Activated CD4-positive, alpha-beta T cell treated with anti-CD3 and anti-CD28 coated beads for 4 hours (primary cell): ENCODE data around the gene CCNT2.
"Not testable (repeated sequence)": the region's sequence is repeated elsewhere in the genome, so short reads cannot be mapped to it uniquely, and the experiment has no call there.

Experiments used
- DNase-seq, 2 donors: peaks; one replicate each; pipeline ENCODE4 v3.0.0-alpha.2; 2020

Gene CCNT2

DNA sequence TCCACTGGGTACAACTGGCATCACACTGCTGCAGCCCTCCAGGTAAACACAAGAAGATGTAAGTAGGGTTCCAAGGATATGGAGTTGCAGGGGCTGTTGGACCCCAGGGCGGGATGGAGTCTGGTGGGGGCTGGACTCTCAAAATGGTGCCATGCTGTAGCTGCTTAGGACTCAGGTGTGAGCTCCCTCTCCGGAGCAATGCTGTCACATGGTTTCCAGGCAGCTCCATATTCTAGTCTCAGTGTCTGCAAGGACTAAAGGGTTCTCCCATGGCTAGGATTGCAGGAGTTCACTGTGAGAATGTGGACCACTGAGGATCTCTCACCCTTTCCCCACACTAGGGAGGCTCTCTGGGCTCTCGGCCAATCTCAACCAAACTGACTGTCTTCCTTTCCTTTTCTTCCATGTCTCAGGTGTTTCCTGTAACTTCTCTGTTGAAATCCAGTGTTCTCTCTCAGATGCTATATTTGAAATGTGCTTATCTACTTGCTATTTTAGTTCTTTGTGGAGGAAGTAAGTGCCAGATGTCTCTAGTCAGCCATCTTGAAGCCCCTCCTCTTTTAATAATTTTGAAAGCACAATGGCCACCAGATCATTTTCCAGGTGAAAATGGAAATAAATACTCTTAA lies 57.6 kb downstream of the CCNT2 start:
- no peak for DNase-seq

DNA sequence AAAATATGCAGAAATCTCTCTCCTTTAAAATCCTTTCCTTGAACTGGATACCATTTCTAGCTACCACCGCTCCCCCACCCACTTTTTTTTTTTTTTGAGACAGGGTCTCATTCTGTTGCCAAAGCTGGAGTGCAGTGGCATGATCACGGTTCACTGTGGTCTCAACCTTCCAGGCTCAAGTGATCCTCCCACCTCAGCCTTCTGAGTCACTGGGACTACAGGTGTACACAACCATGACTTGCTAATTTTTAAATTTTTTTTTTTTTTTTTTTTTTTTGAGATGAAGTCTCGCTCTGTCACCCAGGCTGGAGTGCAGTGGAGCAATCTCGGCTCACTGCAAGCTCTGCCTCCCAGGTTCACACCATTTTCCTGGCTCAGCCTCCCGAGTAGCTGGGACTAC lies 58.5 kb downstream of the CCNT2 start:
- not testable (repeated sequence) for DNase-seq

DNA sequence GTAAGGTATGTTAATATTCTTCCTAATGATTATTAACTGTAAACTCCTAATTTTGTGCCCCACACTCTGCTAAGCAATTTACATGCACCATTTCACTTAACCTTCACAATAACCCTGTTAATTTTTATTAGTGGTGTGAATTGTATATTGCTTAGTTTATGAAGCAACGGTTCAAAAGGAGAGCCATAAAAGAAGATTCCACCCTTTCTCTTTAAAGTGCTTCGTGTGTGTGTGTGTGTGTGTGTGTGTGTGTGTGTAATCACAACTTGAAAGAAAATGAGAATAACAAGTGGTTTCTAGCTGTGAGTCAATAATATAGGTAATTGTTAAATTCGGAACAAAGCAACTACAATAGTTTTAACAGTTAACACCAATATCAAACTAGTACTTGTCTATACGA lies 60.6 kb downstream of the CCNT2 start:
- DNase-seq: no peak

DNA sequence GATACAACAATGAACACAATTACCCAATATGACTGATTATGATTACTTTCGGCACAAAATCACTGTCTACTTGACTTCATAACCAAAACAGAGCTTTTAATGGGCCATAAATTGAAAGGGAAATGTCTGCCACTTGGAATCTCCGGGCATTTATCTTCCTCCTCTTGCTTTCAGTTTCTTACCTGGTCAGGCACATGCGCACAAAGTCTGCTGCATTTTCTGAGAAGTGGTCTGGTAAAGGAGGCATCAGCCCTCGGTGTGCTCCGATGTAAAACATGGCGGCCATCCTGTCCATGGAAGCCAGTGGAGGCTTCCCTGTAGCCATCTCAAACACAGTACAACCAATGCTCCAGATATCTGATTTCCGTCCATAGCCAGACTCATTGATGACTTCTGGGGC lies 62.0 kb downstream of the CCNT2 start:
- DNase-seq: no peak

DNA sequence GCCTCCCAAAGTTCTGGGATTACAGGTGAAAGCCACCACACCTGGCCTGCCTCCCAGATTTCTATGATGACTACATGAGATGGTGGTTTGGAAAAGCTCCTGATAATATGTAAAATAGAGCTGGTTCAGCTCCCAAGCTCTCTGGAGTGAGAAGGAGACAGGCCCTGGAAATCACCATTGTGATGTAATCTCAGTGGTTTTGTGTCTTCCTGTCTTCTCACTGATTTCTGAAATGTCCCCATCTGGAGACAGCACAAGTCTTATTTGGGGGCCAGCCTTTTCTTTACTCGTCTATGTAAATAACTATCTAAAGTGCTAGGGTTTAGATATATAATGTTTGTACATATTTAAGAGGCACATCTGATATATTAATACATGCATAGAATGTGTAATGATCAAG lies 64.0 kb downstream of the CCNT2 start:
- DNase-seq: no peak

DNA sequence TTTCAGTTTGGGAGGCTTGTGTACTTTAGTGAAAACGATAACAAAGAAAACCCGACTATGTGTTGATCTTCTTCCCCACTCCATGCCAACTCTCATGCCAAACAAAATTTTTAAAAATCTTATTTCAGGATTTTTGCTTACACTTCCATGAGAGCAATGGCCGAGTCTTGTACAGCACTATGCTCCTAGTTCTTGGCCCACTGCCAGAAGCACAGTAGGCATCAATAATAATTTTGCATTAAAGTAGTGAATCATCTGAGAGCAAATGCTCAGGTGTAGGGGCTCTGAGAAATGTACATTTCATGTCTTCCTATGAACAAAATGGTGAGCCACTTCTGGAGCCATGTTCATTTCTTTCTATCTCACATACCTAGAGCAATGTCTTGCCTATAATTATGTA lies 66.4 kb downstream of the CCNT2 start:
- no peak for DNase-seq

DNA sequence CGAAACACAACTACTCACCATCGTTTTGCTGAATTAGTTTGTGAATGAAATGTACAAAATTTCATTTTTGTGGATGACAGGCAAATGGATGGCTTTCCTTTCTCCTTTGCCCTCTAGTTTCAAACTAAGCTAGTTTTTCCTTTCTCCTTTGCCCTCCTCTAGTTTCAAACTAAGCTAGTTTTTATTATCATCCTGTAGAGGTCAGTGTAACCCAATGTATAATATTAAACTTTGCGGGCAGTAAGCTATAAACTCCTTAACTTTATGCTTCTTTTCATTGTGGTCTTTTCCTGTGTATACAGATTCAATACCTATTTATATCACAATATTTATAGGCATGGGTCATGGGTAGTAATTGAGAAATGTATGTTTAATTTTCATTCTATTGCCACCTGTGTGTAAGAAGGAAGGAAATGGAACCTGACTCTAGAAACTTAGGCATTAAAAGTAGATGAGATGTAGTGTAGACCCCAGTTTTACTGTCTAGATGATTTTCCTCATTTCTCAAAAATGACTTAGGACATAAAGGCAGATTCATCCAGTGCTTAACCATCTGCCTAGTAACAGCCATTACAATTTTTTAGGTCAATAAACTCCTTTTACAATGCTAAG lies 70.5 kb downstream of the CCNT2 start:
- no peak for DNase-seq

DNA sequence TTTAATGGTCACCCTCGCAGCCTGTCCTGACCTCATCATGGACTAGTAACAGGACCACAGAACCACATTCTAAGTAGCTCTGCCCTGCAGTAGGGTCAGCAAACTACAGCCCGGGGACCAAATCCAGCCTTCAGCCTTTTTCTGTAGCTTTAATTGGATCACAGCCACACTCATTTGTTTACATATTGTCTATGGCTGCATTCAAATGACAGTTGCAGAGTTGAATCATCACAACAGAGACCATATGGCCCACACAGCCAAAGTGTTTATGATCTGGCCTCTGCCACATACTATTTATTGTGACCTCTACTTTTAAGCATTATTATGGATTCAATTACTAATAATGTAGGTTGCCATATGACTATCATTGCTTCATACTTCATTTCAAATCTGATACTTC lies 80.9 kb downstream of the CCNT2 start:
- DNase-seq: no peak

DNA sequence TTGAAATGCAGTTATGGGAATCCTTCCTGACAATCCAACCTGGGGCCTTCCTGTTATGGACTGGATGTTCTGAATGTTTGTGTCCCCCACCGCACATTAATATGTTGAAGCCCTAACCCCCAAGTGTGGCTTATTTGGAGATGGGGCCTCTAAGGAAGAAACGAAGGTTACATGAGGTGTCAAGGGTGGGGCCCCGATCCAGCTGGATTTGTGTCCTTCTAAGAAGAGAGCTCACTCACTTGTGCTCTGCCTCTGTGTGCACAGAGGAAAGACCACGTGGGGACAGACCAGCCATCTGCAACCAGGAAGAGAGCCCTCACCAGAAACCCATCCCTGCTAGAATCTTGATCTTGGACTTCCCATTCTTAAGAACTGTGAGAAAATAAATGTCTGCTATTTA lies 84.2 kb downstream of the CCNT2 start:
- DNase-seq: no peak

DNA sequence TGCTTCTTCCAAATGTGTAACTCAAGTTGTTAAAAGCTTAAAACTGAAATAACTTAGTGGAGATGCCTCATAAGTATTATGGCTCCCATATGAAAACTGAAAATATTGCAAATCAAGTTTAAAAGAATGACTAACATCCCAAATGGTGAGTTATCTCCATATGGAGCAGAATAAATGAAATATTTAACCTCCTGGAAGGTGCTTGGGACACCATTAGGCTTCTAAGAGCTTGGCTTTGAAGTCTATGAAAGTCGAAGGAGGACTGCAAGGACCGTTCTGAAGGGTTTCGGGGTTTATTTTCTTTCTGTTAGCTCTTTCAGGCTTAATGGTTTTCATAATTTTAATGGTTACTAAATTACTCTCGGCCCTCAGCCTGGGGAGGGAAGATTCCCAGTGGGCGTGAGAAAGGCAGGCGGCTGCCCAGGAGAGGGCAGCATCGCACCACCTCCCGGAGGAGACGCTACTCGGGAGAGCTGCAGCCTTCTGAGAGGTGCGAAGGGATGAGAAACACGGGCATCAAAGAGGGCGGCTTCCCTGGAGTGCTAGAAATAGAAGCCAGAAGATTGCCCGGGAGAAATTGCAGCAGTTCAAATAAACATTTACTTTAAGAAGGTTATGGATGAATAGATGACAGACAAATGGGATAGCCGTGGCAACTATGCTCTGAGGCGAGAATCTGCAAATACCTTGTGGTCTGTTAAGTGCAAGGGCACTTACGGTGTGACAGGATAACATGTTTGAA lies 85.6 kb downstream of the CCNT2 start:
- DNase-seq: peak; percentile 66 to 71

DNA sequence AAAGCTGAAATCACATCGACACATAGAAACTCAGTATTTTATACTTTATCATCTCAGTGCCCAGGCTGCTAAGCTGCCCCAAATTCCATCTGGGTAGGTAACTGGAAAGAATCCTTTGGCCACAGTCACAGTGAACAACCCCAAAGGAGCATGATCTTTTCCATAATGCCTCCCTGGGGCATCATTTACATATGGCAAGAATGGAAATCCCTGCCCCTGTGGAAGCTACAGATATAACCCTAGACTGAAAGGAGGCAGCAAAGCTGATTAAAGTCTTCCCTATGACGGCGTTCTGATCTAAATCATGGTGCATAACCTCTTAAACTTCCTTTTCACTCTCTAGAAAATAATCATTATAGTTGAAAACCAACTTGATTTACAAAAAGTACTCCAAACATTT lies 87.1 kb downstream of the CCNT2 start:
- no peak for DNase-seq
